Cardiac muscle cell (in vitro differentiated cells and primary cell): ENCODE data around the gene RIMS3. TPM values are rescaled to one million over a fixed set of nuclear protein-coding genes. Genes with fewer than 3 reads are reported as not detected.

Source experiments
- DNase-seq, 2 donors: peaks; one replicate each; pipeline versions ENCODE4 v3.0.0 to v3.0.0-alpha.2; 2010 to 2017; ENCODE audit warnings: low read depth in 1 of 2, low spot score in 1 of 2
- H3K27ac ChIP-seq: fragments of 200-600 bp; sonication (generic); 2 replicates; pipeline ENCODE4 v1.5.1; 2016
- H3K27me3 ChIP-seq: fragments of 200-600 bp; sonication (generic); 2 replicates; pipeline ENCODE4 v1.6.0; 2016; ENCODE audit warnings: control low read depth
- H3K36me3 ChIP-seq: fragments of 200-600 bp; sonication (generic); 2 replicates; pipeline ENCODE4 v1.5.1; 2016; ENCODE audit warnings: control low read depth
- H3K4me1 ChIP-seq: fragments of 200-600 bp; sonication (generic); 2 replicates; pipeline ENCODE4 v1.8.1; 2017; ENCODE audit warnings: low read depth, mild to moderate bottlenecking, mixed run types
- H3K4me3 ChIP-seq: fragments of 200-600 bp; sonication (generic); 2 replicates; pipeline ENCODE4 v1.5.1; 2016; ENCODE audit warnings: mild to moderate bottlenecking
- H3K9me3 ChIP-seq: fragments of 200-600 bp; sonication (generic); 2 replicates; pipeline ENCODE4 v1.5.1; 2017; ENCODE audit warnings: low read depth, mild to moderate bottlenecking, control low read depth
- CTCF ChIP-seq: IDR thresholded peaks from 2 replicates; pipeline ENCODE4 v1.5.1; 2012; ENCODE audit warnings: low read depth, mild to moderate bottlenecking, low read length
- polyA plus RNA-seq: library from polyadenylated mRNA; unstranded; fragments of >200 nt; fragmentation: Nextera tagmentation; extraction: Ambion mirVana; gene quantifications from 2 replicates; pipeline ENCODE4 v1.2.1, GENCODE V29; 2016
- total RNA-seq: library from RNA; depleted of rRNA; stranded (reverse); fragments of >200 nt; gene quantifications from 2 replicates; pipeline ENCODE4 v1.2.3, GENCODE V29; 2016

RIMS3 gene
- total and polyA plus RNA-seq, 2 experiments from 2014 or later: 29.7 to 39.3 TPM

- Histone ChIP-seq H3K27ac (no peak overlapping the region), H3K27me3 (no peaks in the 10 kb centered on the region), H3K4me3 (no peak overlapping the region), H3K9me3 (no peaks in the 10 kb centered on the region), H3K36me3 (no peaks in the 10 kb centered on the region), H3K4me1 (peaks cover 14% of the 10 kb centered on the region)
- no peak for TF ChIP-seq CTCF
- DNase-seq: no peak
These were observed 28.9 kb upstream of the RIMS3 start for GRCh38 chr1:40694353-40694874.

GRCh38 chr1:40693425-40693824, 27.9 kb upstream of the RIMS3 start:
- TF ChIP-seq CTCF: no peak
- Histone ChIP-seq H3K9me3 (no peaks in the 10 kb centered on the region), H3K27ac (peak overlapping the region; percentile 100), H3K4me3 (no peak overlapping the region), H3K4me1 (peaks cover 14% of the 10 kb centered on the region), H3K27me3 (no peaks in the 10 kb centered on the region), H3K36me3 (no peaks in the 10 kb centered on the region)
- no peak for DNase-seq

- DNase-seq: peak; percentile 46 to 47
- Histone ChIP-seq H3K4me3 (peak overlapping the region; percentile 94), H3K36me3 (no peaks in the 10 kb centered on the region), H3K4me1 (peaks cover 14% of the 10 kb centered on the region), H3K27me3 (no peaks in the 10 kb centered on the region), H3K27ac (peak overlapping the region; percentile 100), H3K9me3 (no peaks in the 10 kb centered on the region)
- TF ChIP-seq CTCF: no peak
These were observed 27.0 kb upstream of the RIMS3 start for GRCh38 chr1:40692429-40692895.

- Histone ChIP-seq H3K36me3 (peaks cover 3% of the 10 kb centered on the region), H3K4me1 (peaks cover 14% of the 10 kb centered on the region), H3K9me3 (no peaks in the 10 kb centered on the region), H3K27me3 (no peaks in the 10 kb centered on the region), H3K4me3 (peak within 1 kb of the TSS; percentile 94), H3K27ac (peak within 1 kb of the TSS; percentile 100)
- no peak for TF ChIP-seq CTCF
- DNase-seq: peak; percentile 99 to 100
These were observed 26.3 kb upstream of the RIMS3 start, which contains the start of gene NFYC for GRCh38 chr1:40691538-40692428. NFYC (plus strand) TSS chr1:40691704; CDS start chr1:40738844, 47,140 bp downstream.

- Histone ChIP-seq H3K27ac (peak overlapping the region; percentile 100), H3K4me3 (peak overlapping the region; percentile 94), H3K4me1 (peaks cover 14% of the 10 kb centered on the region), H3K27me3 (no peaks in the 10 kb centered on the region), H3K9me3 (no peaks in the 10 kb centered on the region), H3K36me3 (peaks cover 6% of the 10 kb centered on the region)
- no peak for TF ChIP-seq CTCF
- DNase-seq: no peak
These were observed 25.5 kb upstream of the RIMS3 start for GRCh38 chr1:40690771-40691537.
